GM19023 (cell line): ENCODE results near the gene ASB7.
"Not testable (repeated sequence)": the region's sequence is repeated elsewhere in the genome, so short reads cannot be mapped to it uniquely, and the experiment has no call there.

Experiments used
- ATAC-seq: cut with Tn5 transposase; IDR thresholded peaks from one replicate; pipeline ENCODE4 v1.9.1; 2021; ENCODE audit warnings: mild to moderate bottlenecking, moderate library complexity; ENCODE audit not compliant: unreplicated experiment

ASB7 gene

GRCh38 chr15:100648951-100649350, 46.6 kb downstream of the ASB7 start:
- no peak for ATAC-seq

GRCh38 chr15:100650685-100651084, 48.3 kb downstream of the ASB7 start:
- no peak for ATAC-seq

GRCh38 chr15:100651253-100651652, 48.9 kb downstream of the ASB7 start:
- no peak for ATAC-seq

GRCh38 chr15:100652116-100652515, 49.7 kb downstream of the ASB7 start:
- ATAC-seq: no peak

DNA sequence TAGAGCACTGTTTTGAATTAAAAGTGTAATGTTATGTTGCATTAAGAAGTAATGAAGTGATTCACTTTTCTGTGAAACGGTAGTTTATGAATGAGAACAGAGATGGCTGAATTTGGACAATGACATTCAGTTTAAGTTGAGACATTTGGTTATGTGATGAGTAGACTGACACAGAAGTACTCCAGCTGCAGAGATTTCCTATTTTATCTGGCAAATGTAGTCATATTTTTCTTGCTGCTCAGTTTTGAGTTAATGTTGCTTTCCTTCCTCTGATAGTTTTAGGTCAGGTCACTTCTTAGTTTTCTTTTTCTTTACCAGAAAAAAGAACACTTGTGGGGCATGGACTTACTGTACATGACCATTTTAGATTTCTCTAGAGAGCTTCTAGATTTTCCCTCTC, 51.2 kb downstream of the ASB7 start:
- no peak for ATAC-seq

- no peak for ATAC-seq
These were observed 56.5 kb downstream of the ASB7 start for GRCh38 chr15:100658895-100659294.

- no peak for ATAC-seq
These were observed 58.8 kb downstream of the ASB7 start for GRCh38 chr15:100661156-100661555.

- no peak for ATAC-seq
These were observed 60.9 kb downstream of the ASB7 start for GRCh38 chr15:100663086-100663914.

GRCh38 chr15:100663915-100664281, 61.5 kb downstream of the ASB7 start:
- ATAC-seq: no peak

- ATAC-seq: no peak
These were observed 63.2 kb downstream of the ASB7 start for GRCh38 chr15:100665570-100665969.

DNA sequence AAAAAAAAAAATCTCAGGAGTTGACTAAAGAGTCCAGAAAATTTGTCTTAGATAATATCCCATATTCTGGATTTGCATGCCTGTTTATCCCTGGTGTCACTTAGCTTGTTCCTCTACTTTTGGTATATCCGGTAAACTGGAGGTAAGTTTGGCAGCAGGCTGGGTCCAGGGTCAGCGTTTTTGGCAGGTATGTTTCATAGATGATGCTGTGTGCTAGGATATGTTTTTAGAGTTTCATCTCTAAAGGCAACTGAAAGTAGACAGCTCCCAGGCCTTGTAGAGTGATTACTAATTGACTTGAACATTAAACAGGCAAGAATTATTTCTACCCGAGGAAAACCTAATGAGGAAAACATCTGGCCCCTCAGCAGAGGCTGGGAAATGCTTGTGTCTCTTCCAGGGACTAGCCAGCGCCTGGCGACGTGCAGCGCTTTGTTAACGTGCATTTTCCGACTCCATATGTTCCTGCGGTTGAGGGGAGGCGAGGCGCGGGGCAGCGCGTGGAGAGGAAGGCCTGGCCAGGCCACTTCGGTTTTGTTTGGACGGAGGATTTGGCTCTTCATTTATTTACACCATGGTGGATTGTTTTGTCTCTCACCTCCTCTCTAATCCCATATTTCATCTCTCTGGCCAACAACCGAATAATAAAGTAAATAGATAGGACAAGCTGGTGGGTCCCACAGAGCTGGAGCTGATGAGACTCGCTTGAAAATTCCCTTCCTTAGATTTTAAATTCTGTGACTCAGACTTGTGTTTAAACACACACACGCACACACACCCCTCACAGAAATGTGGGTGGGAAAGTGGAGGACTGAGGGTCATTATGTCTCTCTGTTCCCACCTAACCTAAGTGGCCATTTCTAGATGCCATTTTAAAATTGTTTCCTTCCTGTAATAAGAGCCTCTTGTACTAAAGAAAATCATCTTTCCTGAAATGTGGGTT, 65.3 kb downstream of the ASB7 start:
- ATAC-seq: no peak

DNA sequence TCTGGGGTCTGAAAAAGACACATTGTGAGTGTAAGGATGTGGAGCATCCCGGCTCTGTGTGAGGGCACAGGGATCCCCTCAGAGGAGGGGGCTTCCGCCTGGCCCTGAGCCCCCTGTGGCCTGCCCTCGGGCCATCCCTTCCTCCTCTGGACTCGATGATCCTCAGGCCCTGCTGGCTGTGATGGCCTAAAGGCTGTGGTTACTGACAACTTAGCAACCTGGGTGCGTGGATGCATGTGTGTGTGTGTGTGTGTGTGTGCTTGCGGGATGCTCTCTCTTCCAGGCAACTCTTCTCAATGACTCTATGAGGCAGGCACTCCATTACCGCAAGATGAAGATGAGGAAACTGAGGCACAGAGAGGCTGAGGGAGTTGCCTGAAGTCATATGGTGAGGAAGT, 66.0 kb downstream of the ASB7 start:
- ATAC-seq: no peak

DNA sequence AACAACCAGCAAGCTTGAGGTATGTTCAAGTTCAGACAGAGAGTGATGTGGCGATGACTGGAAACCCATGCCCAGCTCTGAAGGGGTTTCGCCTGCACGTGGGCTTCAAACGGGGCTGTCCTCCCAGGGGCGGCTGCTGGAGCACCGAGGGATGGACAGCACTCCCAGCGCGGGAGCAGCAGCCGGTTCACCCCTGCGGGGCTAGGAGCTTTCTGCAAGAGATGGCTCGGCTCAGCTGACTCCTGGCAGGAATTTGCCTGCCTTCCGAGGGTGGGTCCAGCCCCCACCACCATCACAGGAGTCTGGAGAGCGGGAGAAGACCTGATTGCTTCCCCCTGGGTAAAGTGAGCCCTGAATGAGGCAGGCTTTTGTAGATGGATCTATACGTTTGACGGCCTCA, 66.9 kb downstream of the ASB7 start:
- ATAC-seq: no peak

- no peak for ATAC-seq
These were observed 68.2 kb downstream of the ASB7 start for GRCh38 chr15:100670505-100671021.

DNA sequence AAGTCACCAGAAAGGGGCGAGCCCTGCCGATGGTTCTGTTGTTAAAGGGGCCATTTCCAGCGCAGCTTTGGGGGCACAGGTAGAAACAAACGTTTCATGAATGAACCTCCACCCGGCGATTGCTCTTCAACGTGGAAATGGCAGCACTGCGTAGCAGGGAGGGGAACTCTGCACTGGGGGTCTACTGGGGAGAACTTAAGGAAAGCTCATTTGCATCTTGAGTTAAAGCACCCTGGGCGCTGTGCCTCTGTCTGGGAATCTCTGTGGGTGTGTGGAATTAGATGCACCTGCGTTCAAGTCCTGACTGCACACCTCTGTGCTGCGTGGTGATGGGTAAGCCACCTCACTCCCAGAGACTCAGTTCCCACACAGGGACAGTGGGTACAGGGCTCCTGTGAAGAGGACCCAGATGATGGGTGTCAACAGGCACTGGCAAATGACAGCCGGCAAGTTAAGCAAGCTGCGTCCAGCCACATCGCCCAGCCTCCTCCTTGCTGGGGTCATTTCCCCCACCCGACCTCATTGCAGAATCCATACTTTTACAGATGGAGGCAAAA, 68.8 kb downstream of the ASB7 start:
- ATAC-seq: no peak

- ATAC-seq: no peak
These were observed 69.6 kb downstream of the ASB7 start for GRCh38 chr15:100671858-100672543.

DNA sequence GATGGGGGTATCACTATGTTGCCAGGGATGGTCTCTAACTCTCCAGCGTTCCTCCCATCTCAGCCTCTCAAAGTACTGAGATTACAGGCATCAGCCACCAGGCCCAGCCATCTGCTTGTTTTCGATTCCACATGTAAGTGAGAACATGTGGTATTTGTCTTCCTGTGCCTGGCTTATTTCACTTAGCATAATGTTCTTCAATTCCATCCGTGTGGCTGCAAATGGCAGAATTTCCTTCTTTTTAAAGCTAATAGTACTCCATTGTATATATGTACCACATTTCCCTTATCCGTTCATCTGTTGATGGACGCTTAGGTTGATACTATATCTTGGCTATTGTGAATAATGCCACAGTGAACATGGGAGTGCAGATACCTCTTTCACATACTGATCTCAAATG, 70.6 kb downstream of the ASB7 start:
- no peak for ATAC-seq

GRCh38 chr15:100679151-100679550, 76.8 kb downstream of the ASB7 start:
- ATAC-seq: not testable (repeated sequence)

GRCh38 chr15:100680726-100681125, 78.3 kb downstream of the ASB7 start:
- no peak for ATAC-seq

- no peak for ATAC-seq
These were observed 79.0 kb downstream of the ASB7 start for GRCh38 chr15:100681335-100681746.

- ATAC-seq: no peak
These were observed 80.1 kb downstream of the ASB7 start for GRCh38 chr15:100682468-100682867.
